Measurements from ENCODE around the gene CCDC102A. TPM values are rescaled to one million over a fixed set of nuclear protein-coding genes. Genes with fewer than 3 reads are reported as not detected.

CCDC102A gene
- total and polyA plus RNA-seq, 4 donors: 12.9 to 21.9 (median 14.7) TPM

- no peaks in the 10 kb centered on the region for H3K9me3 ChIP-seq (ENCODE audit: control insufficient read depth, low read length)
- H3K4me3 ChIP-seq (ENCODE audit: low read length in 2 of 2): peak within 1 kb of the TSS; percentile 70 to 83
- DNase-seq: peak; percentile 93 to 97
- H3K27ac ChIP-seq (ENCODE audit: low read depth in 1 of 2, low read length in 2 of 2): no peak within 1 kb of the TSS
- H3K36me3 ChIP-seq (ENCODE audit: control insufficient read depth in 1 of 2, insufficient read depth in 2 of 2, low read length in 1 of 2): peaks cover 0 to 15% of the 10 kb centered on the region in 2 donors
- H3K27me3 ChIP-seq (ENCODE audit: control insufficient read depth in 1 of 2, insufficient read depth in 2 of 2, low read length in 1 of 2): no peaks in the 10 kb centered on the region
- WGBS, 2 donors: 0 to 1% methylated on average over 40 to 47 of the region's 47 CpGs
- H3K4me1 ChIP-seq (ENCODE audit: control insufficient read depth in 1 of 2, insufficient read depth in 2 of 2, low read length in 2 of 2): peaks cover 0 to 3% of the 10 kb centered on the region in 2 donors
- intact Hi-C loops (cut with DNase I): loop anchor here (2.0 to 5.0 kb wide), 3 partner anchors 24 to 56 kb away; partner anchors contain the start of gene DOK4 (in 1 of the 2)
- ATAC-seq (ENCODE audit: low FRiP score): peak; percentile 95
Measured at GRCh38 chr16:57462209-57462977, 74.0 kb downstream of the CCDC102A start, which contains the start of gene POLR2C. Gene POLR2C, plus strand, starts transcription at chr16:57462679. Its CDS starts 46 bp downstream, at chr16:57462725.

Other genes starting within 250 kb of the CCDC102A start
- under 1 TPM; 0.24 to 0.29 TPM for gene CCL22, start 177.8 kb downstream of the CCDC102A start, total RNA-seq
- under 1 TPM in 1 of 2 donors, not detected in 1; 0.08 TPM for gene CCL22, start 177.8 kb downstream of the CCDC102A start, polyA plus RNA-seq
- gene CX3CL1, start 164.1 kb downstream of the CCDC102A start, total RNA-seq: 10 to 100 TPM; 45.5 to 47.5 TPM
- gene CX3CL1, start 164.1 kb downstream of the CCDC102A start, polyA plus RNA-seq: 10 to 100 TPM; 17.5 to 62.5 TPM
- gene CCL17, start 131.8 kb downstream of the CCDC102A start, total RNA-seq: under 1 TPM in 1 of 2 donors, not detected in 1; 0.94 TPM
- gene CCL17, start 131.8 kb downstream of the CCDC102A start, polyA plus RNA-seq: not detected
- gene CIAPIN1, start 89.2 kb downstream of the CCDC102A start, total RNA-seq: 10 to 100 TPM; 26.7 to 27.4 TPM
- gene CIAPIN1, start 89.2 kb downstream of the CCDC102A start, polyA plus RNA-seq: 10 to 100 TPM; 16.3 to 21.6 TPM
- gene COQ9, start 89.1 kb downstream of the CCDC102A start, total RNA-seq: 10 to 100 TPM; 22.0 to 29.4 TPM
- 10 to 100 TPM; 28.9 to 48.2 TPM for gene COQ9, start 89.1 kb downstream of the CCDC102A start, polyA plus RNA-seq
- 10 to 100 TPM; 43.8 to 49.7 TPM for gene POLR2C, start 73.9 kb downstream of the CCDC102A start, total RNA-seq
- 10 to 100 TPM; 49.3 to 55.3 TPM for gene POLR2C, start 73.9 kb downstream of the CCDC102A start, polyA plus RNA-seq
- gene DOK4, start 50.1 kb downstream of the CCDC102A start, total RNA-seq: 10 to 100 TPM; 35.5 to 44.5 TPM
- 10 to 100 TPM; 26.4 to 54.1 TPM for gene DOK4, start 50.1 kb downstream of the CCDC102A start, polyA plus RNA-seq
- gene ADGRG5, start 6.1 kb upstream of the CCDC102A start, total RNA-seq: under 1 TPM; 0.26 to 0.69 TPM
- gene ADGRG5, start 6.1 kb upstream of the CCDC102A start, polyA plus RNA-seq: under 1 TPM in 1 of 2 donors, not detected in 1; 0.63 TPM
- 10 to 100 TPM; 33.0 to 68.4 TPM for gene ADGRG1, start 92.1 kb upstream of the CCDC102A start, total RNA-seq
- 1 to 10 TPM; 1.2 to 2.1 TPM for gene ADGRG1, start 92.1 kb upstream of the CCDC102A start, polyA plus RNA-seq
- gene ADGRG3, start 131.7 kb upstream of the CCDC102A start, total RNA-seq: 1 to 10 TPM in 1 of 2 donors, under 1 TPM in 1; 0.84 to 3.9 TPM
- under 1 TPM; 0.08 to 0.25 TPM for gene ADGRG3, start 131.7 kb upstream of the CCDC102A start, polyA plus RNA-seq
- not detected for gene DRC7, start 158.2 kb upstream of the CCDC102A start, total RNA-seq
- gene DRC7, start 158.2 kb upstream of the CCDC102A start, polyA plus RNA-seq: under 1 TPM in 1 of 2 donors, not detected in 1; 0.08 TPM
- 10 to 100 TPM in 1 of 2 donors, 1 to 10 TPM in 1; 9.9 to 16.2 TPM for gene KATNB1, start 199.2 kb upstream of the CCDC102A start, total RNA-seq
- 10 to 100 TPM in 1 of 2 donors, 1 to 10 TPM in 1; 7.0 to 15.7 TPM for gene KATNB1, start 199.2 kb upstream of the CCDC102A start, polyA plus RNA-seq